Epithelial cell of esophagus (primary cell): ENCODE data around the gene LAIR1.

ENCODE experiments used
- DNase-seq: peaks from one replicate; pipeline ENCODE4 v3.0.0; 2010; ENCODE audit warnings: low read depth
- H3K4me3 ChIP-seq: 2 replicates; pipeline ENCODE4 v1.5.1; 2011; ENCODE audit warnings: mild to moderate bottlenecking, low read length, control low read depth
- TF ChIP-seq, protein P1 (sequence below): IDR thresholded peaks from 2 replicates; pipeline ENCODE4 v1.5.1; 2011; ENCODE audit warnings: low read depth, mild to moderate bottlenecking, low read length, control low read depth, inconsistent platforms; ENCODE audit not compliant: insufficient read depth; ENCODE audit errors: missing control alignments

LAIR1 gene

DNA sequence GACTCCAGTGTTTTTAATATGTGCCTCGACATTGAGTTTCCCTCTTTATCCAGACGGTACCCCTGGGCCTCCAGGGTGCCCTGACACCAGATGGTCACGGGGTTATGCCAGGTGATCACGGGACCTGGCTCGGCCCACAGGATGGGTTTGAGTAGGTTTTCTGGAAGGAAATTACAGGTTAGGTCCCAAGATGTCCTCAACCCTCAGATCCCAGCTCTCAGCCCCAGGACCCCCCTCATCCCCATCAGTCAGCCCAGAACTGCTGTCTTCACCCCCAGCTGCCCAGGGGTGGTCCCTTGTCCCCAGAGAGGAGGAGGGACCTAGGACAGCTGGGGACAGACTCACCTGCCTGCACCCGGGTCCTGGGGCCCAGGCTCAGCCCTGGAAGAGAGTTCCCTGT, 26.2 kb downstream of the LAIR1 start:
- H3K4me3 ChIP-seq = no peak overlapping the region
- DNase-seq = no peak
- TF ChIP-seq, protein P1, sequence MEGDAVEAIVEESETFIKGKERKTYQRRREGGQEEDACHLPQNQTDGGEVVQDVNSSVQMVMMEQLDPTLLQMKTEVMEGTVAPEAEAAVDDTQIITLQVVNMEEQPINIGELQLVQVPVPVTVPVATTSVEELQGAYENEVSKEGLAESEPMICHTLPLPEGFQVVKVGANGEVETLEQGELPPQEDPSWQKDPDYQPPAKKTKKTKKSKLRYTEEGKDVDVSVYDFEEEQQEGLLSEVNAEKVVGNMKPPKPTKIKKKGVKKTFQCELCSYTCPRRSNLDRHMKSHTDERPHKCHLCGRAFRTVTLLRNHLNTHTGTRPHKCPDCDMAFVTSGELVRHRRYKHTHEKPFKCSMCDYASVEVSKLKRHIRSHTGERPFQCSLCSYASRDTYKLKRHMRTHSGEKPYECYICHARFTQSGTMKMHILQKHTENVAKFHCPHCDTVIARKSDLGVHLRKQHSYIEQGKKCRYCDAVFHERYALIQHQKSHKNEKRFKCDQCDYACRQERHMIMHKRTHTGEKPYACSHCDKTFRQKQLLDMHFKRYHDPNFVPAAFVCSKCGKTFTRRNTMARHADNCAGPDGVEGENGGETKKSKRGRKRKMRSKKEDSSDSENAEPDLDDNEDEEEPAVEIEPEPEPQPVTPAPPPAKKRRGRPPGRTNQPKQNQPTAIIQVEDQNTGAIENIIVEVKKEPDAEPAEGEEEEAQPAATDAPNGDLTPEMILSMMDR = no peak

DNA sequence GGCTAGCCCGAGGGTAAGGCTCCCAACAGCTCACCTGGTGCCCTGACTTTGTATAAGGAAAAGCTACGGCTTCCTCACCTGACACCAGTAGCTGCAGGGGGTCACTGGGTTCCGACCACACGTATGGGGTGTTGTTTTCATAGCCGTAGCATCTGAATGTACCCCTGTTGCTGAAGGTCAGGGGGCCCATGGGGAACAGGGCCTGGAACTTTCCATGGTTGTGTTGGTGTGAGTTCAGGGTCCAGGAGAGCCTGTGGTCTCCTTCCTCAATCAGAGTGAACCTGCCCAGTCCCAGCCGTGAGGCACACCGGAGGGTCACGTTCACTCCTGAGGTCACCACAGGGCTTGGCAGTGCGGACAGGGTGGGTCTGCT, 26.9 kb downstream of the LAIR1 start:
- H3K4me3 ChIP-seq = no peak overlapping the region
- no peak for DNase-seq
- TF ChIP-seq, protein P1 = no peak

DNA sequence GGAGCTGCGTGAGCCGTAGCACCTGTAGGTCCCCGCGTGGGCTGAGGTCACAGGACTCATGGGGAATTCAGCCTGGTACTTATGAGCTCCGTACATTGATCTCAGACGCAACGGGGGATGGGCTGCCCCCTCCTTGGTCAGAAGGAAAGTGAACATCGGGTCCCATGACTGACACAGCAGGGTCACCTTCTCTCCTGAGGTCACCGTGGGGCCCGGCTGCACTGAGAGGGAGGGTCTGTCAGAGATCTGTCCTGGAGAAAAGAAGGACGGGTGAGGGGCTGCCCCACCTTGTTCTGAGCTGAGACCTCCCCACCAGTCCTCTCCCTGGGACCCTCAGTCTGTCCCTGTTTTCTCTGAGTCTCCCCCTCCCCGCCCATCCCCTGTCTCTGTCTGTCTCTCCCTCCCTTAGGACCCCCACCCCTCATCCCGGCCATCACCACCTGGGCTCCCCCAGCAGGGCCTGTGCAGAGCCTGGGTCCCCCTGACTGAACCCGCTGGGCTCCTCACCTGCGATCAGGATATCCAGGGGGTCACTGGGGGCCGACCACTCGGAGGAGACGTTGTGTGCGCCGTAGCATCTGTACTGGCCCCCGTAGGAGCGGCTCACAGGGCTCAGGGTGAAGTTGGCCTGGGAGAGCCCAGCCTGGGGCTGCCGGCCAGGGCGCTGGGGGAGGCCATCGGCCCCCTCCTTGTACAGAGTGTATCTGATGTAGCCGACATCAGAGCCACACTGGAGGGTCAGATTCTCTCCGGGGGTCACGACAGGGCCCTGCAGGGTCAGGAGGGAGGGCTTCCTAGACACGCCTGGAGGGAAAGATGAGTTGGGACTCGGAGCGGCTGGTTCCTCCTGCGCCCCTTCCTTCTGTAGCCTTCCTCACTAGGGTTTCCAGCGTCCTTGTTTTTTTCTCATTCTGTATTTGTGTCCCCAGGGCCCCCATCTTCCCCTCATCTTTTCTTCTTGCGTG, 27.6 kb downstream of the LAIR1 start:
- TF ChIP-seq, protein P1 = no peak
- DNase-seq = no peak

DNA sequence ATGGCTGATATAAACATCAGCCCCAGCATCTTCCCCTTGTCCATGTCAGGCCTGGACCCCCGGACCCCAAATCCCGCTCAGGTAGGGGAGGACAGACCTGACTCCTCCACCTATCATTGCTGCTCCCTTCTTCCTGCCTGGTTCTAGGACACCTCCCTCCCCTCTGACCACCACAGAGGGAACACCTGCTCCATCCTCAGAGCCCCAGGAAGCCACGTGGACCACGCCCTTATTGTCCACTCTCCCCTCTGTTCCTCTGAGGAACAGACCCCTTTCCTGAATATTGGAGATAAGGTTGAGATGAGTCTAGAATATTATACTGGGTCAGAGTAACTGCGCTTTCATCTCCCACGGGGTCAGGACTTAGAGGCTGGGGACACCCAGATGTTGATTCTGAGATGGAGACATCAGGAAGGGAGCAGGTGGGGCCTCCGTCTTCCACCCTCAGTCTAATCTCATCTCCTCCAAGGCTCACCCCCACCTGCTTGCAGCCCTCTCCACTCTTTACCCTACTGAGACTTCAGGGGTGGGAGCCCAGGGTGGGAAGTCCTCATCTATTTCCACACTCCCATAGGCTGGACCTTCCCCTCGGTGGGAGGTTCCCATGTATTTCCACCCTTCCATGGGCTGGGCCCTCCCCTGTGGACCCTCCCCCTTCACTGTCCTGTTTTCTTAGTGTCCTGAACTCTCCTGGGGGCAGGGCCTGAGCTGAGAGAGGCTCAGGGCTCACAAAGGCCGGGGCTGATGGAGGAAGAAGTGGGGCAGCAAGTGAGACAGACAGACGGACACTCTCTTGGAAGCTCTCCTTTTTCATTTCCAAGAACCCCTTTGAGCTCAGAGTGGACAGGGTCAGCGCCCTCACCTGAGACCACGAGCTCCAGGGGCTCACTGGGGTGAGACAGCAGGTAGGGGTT, 28.5 kb downstream of the LAIR1 start:
- TF ChIP-seq, protein P1 = no peak
- no peak for DNase-seq
- no peak overlapping the region for H3K4me3 ChIP-seq

More for the DNA sequence above, 27.6 kb downstream of the LAIR1 start:
- H3K4me3 ChIP-seq = no peak overlapping the region

DNA sequence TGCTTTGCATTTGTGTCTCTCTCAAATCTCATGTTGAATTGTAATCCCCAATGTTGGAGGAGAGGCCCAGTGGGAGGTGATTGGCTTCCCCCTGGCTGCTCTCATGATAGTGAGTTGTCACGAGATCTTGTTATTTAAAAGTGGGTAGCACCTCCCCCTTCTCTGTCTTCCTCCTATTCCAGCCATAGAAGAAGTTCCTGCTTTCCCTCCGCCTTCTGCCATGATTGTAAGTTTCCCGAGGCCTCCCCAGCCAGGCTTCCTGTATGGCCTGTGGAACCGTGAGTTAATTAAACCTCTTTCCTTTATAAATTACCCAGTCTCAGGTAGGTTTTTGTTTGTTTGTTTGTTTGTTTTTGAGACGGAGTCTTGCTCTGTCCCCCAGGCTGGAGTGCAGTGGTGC, 29.6 kb downstream of the LAIR1 start:
- TF ChIP-seq, protein P1 = no peak
- no peak for DNase-seq
- no peak overlapping the region for H3K4me3 ChIP-seq

DNA sequence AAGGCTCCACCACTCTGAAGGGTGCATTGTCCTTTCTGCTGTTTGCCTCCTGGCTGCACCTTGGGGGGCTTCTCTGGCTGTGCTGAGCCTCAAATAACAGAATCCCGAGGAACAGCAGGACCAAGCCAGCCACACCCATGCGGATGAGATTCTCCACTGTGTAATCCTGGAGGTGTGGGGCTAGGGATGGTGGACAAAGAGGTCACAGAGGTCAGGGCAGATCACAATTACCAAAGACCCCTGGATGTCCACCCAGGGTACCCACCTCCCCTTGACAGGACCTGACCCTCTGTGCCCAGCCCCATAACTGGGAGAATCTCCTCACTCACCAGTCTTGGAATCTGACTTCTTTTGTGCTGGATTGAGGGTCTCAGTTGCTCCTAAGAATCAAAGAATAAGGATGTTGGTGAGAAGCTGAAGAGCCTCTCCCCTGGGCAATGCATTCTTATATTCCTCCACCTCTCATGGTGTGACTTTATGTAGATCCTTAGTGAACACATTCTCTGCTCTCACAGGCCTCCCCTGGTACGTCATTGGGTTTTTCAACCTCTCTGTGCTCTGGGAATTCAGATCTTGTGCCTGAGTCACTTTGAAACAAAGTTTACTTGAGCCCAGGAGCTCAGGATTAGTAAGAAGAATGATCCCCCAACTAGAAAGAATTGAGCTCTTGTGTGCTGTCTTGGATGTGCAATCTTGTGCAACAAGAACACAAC, 31.0 kb downstream of the LAIR1 start:
- H3K4me3 ChIP-seq = no peak overlapping the region
- no peak for DNase-seq
- TF ChIP-seq, protein P1 = no peak
